HepG2 (cell line): ENCODE measurements around the gene CHN2. TPM values are rescaled to one million over a fixed set of nuclear protein-coding genes. Genes with fewer than 3 reads are reported as not detected.

Experiments
- FOSL1 ChIP-seq: sonication (generic); formaldehyde crosslinking; IDR thresholded peaks from 2 replicates; pipeline ENCODE4 v1.9.0; 2021; ENCODE audit warnings: missing genetic modification reagents, borderline replicate concordance
- LCORL ChIP-seq, 2 experiments: fragments of 450-650 bp in 1 of 2; sonication (generic) in 1 of 2; formaldehyde crosslinking in 1 of 2; IDR thresholded peaks; 2 replicates each; pipeline versions ENCODE4 v1.5.0 to v1.6.1; 2017 to 2020; ENCODE audit warnings: antibody characterized with exemption in 1 of 2, missing genetic modification reagents in 1 of 2
- MBNL3 ChIP-seq: fragments of 250-450 bp; sonication (Bioruptor Pico); conservative IDR thresholded peaks from 2 replicates; pipeline ENCODE4 v1.8.0; 2022; ENCODE audit warnings: mild to moderate bottlenecking, inconsistent platforms
- NAIF1 ChIP-seq: sonication (generic); formaldehyde crosslinking; IDR thresholded peaks from 2 replicates; pipeline ENCODE4 v1.5.0; 2020; ENCODE audit warnings: mild to moderate bottlenecking, missing genetic modification reagents, borderline replicate concordance
- ONECUT2 ChIP-seq: sonication (generic); formaldehyde crosslinking; IDR thresholded peaks from 2 replicates; pipeline ENCODE4 v1.4.0; 2020; ENCODE audit warnings: missing genetic modification reagents
- ZSCAN22 ChIP-seq: sonication (generic); formaldehyde crosslinking; IDR thresholded peaks from 2 replicates; pipeline ENCODE4 v1.4.0; 2020; ENCODE audit warnings: mild to moderate bottlenecking, missing genetic modification reagents
- polyA plus RNA-seq, 8 experiments: library from polyadenylated mRNA; depleted of rRNA in 3 of 8; stranded (reverse) in 7 of 8; unstranded in 1 of 8; fragments of >200 nt; fragmentation: Illumina TruSeq in 4 of 8; extraction: Trizol in 4 of 8; gene quantifications; 2 replicates each; pipeline versions ENCODE4 v1.2.1 to v1.2.3, GENCODE V29; 2011 to 2016; ENCODE audit warnings: low read depth in 4 of 8, missing spikeins in 1 of 8, mixed read lengths in 1 of 8; ENCODE audit not compliant: insufficient read depth in 1 of 8
- total RNA-seq, 5 experiments: library from RNA; depleted of rRNA; stranded (reverse); fragments of >200 nt; fragmentation: Illumina TruSeq; extraction: Trizol; gene quantifications; 2 replicates each; pipeline ENCODE4 v1.2.3, GENCODE V29; 2016; ENCODE audit warnings: low read depth in 1 of 5
- TF ChIP-seq, protein P1 (sequence below), 2 experiments: sonication (generic) in 1 of 2; formaldehyde crosslinking in 1 of 2; IDR thresholded peaks; 2 replicates each; pipeline versions ENCODE4 v1.6.1 to v1.9.0; 2014 to 2022; ENCODE audit warnings: antibody characterized with exemption in 1 of 2, borderline replicate concordance in 1 of 2, inconsistent platforms in 1 of 2, low read depth in 1 of 2, missing genetic modification reagents in 1 of 2
- TF ChIP-seq, protein P2 (sequence below): sonication (generic); formaldehyde crosslinking; IDR thresholded peaks from 2 replicates; pipeline ENCODE4 v1.5.1; 2020; ENCODE audit warnings: mild to moderate bottlenecking, missing genetic modification reagents, borderline replicate concordance
- TF ChIP-seq, protein P3 (sequence below), 2 experiments: fragments of 450-650 bp in 1 of 2; sonication (generic) in 1 of 2; formaldehyde crosslinking; IDR thresholded peaks; 2 replicates each; pipeline versions ENCODE4 v1.5.0 to v1.8.0; 2020 to 2022; ENCODE audit warnings: mild to moderate bottlenecking in 1 of 2, missing genetic modification reagents in 1 of 2
- TF ChIP-seq, protein P4 (sequence below): IDR thresholded peaks from 2 replicates; pipeline ENCODE4 v1.6.1; 2012; ENCODE audit warnings: low read length, improper control_type of control experiment

The CHN2 gene
- total and polyA plus RNA-seq, 2 of the 13 experiments (the other 11 are each of a cell fraction or from before 2014, with no cell fraction given) = 23.5 to 30.5 TPM

DNA sequence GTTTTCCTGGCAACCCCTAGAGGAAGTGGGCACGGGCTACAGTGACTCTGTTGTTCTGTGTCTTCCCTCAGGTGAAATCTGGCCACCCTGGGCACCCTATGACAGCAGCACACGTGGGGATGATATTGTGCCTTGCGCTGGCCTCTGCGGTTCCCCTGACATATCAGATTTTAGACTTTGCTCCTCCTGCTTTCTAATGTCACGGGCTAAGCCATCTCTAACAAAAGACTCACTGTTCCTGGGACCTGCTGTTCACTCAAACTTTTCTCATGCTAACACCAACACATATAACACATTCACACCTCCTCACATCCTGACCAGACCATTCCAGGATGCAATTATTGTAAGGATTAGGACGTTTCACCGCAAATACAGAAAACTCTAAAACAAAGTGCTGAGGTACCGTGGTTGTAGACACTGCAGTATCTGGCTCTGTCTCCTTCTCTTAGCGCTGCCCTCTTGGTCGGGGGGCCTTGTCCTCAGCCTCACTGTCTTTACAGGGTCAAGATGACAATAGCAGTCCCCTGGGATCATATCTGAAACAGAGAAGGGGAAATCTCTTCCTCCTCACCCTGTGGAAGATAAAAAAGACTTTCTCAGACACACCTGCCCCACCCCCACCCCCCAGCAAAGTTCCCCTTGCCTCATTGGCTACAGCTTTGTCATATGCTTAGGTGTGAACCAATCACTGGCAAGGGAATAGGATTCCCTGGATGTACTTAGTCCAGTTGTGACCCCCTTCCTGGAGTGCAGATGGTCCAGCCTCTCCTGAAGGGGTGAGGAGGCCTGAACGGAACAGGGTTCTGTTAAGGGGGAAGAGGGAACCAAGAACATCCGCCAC, 14.1 kb downstream of the CHN2 start (continued):
- TF ChIP-seq, protein P1, sequence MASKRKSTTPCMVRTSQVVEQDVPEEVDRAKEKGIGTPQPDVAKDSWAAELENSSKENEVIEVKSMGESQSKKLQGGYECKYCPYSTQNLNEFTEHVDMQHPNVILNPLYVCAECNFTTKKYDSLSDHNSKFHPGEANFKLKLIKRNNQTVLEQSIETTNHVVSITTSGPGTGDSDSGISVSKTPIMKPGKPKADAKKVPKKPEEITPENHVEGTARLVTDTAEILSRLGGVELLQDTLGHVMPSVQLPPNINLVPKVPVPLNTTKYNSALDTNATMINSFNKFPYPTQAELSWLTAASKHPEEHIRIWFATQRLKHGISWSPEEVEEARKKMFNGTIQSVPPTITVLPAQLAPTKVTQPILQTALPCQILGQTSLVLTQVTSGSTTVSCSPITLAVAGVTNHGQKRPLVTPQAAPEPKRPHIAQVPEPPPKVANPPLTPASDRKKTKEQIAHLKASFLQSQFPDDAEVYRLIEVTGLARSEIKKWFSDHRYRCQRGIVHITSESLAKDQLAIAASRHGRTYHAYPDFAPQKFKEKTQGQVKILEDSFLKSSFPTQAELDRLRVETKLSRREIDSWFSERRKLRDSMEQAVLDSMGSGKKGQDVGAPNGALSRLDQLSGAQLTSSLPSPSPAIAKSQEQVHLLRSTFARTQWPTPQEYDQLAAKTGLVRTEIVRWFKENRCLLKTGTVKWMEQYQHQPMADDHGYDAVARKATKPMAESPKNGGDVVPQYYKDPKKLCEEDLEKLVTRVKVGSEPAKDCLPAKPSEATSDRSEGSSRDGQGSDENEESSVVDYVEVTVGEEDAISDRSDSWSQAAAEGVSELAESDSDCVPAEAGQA (IDR thresholded peaks at IDR 0.05; ENCODE audit: low read depth) = no peak
- TF ChIP-seq, protein P1 (CRISPR knock-in tag; IDR thresholded peaks at IDR 0.05; ENCODE audit: borderline replicate concordance) = no peak
- TF ChIP-seq LCORL (IDR thresholded peaks at IDR 0.05) (0 out of 2 replicates have a peak, but pooled peaks have one; percentile 10), LCORL (CRISPR knock-in tag; IDR thresholded peaks at IDR 0.05) (peak; percentile 53; the same call in 1 of the 2 replicates), FOSL1 (CRISPR knock-in tag) (no peak), ZSCAN22 (CRISPR knock-in tag) (no peak), NAIF1 (no peak), MBNL3 (CRISPR knock-in tag) (no peak), ONECUT2 (CRISPR knock-in tag) (no peak)
- TF ChIP-seq, protein P2, sequence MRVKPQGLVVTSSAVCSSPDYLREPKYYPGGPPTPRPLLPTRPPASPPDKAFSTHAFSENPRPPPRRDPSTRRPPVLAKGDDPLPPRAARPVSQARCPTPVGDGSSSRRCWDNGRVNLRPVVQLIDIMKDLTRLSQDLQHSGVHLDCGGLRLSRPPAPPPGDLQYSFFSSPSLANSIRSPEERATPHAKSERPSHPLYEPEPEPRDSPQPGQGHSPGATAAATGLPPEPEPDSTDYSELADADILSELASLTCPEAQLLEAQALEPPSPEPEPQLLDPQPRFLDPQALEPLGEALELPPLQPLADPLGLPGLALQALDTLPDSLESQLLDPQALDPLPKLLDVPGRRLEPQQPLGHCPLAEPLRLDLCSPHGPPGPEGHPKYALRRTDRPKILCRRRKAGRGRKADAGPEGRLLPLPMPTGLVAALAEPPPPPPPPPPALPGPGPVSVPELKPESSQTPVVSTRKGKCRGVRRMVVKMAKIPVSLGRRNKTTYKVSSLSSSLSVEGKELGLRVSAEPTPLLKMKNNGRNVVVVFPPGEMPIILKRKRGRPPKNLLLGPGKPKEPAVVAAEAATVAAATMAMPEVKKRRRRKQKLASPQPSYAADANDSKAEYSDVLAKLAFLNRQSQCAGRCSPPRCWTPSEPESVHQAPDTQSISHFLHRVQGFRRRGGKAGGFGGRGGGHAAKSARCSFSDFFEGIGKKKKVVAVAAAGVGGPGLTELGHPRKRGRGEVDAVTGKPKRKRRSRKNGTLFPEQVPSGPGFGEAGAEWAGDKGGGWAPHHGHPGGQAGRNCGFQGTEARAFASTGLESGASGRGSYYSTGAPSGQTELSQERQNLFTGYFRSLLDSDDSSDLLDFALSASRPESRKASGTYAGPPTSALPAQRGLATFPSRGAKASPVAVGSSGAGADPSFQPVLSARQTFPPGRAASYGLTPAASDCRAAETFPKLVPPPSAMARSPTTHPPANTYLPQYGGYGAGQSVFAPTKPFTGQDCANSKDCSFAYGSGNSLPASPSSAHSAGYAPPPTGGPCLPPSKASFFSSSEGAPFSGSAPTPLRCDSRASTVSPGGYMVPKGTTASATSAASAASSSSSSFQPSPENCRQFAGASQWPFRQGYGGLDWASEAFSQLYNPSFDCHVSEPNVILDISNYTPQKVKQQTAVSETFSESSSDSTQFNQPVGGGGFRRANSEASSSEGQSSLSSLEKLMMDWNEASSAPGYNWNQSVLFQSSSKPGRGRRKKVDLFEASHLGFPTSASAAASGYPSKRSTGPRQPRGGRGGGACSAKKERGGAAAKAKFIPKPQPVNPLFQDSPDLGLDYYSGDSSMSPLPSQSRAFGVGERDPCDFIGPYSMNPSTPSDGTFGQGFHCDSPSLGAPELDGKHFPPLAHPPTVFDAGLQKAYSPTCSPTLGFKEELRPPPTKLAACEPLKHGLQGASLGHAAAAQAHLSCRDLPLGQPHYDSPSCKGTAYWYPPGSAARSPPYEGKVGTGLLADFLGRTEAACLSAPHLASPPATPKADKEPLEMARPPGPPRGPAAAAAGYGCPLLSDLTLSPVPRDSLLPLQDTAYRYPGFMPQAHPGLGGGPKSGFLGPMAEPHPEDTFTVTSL (CRISPR knock-in tag) = peak; percentile 77; the same call in 1 of the 2 replicates
- TF ChIP-seq, protein P3, sequence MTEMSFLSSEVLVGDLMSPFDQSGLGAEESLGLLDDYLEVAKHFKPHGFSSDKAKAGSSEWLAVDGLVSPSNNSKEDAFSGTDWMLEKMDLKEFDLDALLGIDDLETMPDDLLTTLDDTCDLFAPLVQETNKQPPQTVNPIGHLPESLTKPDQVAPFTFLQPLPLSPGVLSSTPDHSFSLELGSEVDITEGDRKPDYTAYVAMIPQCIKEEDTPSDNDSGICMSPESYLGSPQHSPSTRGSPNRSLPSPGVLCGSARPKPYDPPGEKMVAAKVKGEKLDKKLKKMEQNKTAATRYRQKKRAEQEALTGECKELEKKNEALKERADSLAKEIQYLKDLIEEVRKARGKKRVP (CRISPR knock-in tag; IDR thresholded peaks at IDR 0.05) = no peak
- TF ChIP-seq, protein P4, sequence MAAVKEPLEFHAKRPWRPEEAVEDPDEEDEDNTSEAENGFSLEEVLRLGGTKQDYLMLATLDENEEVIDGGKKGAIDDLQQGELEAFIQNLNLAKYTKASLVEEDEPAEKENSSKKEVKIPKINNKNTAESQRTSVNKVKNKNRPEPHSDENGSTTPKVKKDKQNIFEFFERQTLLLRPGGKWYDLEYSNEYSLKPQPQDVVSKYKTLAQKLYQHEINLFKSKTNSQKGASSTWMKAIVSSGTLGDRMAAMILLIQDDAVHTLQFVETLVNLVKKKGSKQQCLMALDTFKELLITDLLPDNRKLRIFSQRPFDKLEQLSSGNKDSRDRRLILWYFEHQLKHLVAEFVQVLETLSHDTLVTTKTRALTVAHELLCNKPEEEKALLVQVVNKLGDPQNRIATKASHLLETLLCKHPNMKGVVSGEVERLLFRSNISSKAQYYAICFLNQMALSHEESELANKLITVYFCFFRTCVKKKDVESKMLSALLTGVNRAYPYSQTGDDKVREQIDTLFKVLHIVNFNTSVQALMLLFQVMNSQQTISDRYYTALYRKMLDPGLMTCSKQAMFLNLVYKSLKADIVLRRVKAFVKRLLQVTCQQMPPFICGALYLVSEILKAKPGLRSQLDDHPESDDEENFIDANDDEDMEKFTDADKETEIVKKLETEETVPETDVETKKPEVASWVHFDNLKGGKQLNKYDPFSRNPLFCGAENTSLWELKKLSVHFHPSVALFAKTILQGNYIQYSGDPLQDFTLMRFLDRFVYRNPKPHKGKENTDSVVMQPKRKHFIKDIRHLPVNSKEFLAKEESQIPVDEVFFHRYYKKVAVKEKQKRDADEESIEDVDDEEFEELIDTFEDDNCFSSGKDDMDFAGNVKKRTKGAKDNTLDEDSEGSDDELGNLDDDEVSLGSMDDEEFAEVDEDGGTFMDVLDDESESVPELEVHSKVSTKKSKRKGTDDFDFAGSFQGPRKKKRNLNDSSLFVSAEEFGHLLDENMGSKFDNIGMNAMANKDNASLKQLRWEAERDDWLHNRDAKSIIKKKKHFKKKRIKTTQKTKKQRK = no peak
